Inflammatory macrophage (primary cell): ENCODE data around the gene SAFB.

ENCODE experiments used
- DNase-seq, 2 donors: peaks; one replicate each; pipeline ENCODE4 v3.0.0-alpha.2; 2020 to 2022

Gene SAFB

GRCh38 chr19:5627395-5627904, 4.6 kb downstream of the SAFB start:
- DNase-seq, result peak; percentile 94 to 98

GRCh38 chr19:5628461-5628860, 5.6 kb downstream of the SAFB start:
- DNase-seq, result peak in 1 of 2 donors; percentile 33

GRCh38 chr19:5628919-5629481, 6.1 kb downstream of the SAFB start:
- peak; percentile 58 to 72 for DNase-seq

DNA sequence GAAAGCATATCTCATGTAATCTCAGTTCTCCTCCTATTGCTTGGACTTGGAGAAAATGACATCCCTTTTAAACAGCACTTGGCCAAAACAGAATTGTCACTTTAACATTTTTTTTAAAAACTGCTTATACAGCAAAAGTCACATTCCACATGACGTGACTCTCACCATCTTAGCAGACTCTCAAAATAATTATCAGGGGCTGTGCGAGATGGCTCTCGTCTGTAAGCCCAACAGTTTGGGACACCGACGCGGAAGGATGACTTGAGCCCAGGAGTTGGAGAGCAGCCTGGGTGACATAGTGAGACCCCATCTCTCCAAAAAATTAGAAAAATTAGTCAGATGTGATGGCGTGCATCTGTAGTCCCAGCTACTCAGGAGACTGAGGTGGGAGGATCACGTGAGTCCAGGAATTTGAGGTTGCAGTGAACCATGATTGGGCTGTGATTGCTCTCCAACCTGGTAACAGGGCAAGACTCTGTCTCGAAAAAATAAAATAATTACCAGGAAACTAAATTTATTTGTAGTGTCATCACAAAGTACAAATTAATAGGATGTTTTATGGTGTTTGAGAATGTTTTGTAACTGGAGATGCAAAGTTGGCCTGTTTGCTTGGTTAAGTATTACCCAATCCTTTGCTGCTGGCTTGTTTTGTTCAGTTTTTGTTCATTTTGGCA, 8.8 kb downstream of the SAFB start:
- no peak for DNase-seq

GRCh38 chr19:5632241-5632612, 9.3 kb downstream of the SAFB start:
- no peak for DNase-seq

DNA sequence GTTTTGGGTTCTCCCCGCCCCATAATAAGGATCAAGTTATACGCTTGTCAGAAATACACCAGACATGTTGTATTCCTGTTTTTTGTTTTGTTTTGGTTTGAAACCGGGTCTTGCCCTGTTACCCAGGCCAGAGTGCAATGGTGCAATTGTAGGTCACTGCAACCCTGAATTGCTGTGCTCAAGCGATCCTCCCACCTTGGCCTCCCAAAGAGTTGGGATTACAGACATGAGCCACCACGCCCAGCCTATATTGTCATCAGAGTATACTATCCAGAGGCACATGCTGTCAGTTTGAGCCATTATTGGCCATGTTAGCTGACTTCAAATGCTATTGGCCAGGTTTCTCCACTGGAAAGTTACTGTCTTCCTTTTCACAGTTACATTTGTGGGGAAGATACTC, 9.8 kb downstream of the SAFB start:
- peak; percentile 37 to 44 for DNase-seq

GRCh38 chr19:5635427-5635826, 12.5 kb downstream of the SAFB start:
- peak in 1 of 2 donors; percentile 51 for DNase-seq

GRCh38 chr19:5637971-5638370, 15.1 kb downstream of the SAFB start:
- no peak for DNase-seq

GRCh38 chr19:5641171-5641570, 18.3 kb downstream of the SAFB start:
- no peak for DNase-seq

DNA sequence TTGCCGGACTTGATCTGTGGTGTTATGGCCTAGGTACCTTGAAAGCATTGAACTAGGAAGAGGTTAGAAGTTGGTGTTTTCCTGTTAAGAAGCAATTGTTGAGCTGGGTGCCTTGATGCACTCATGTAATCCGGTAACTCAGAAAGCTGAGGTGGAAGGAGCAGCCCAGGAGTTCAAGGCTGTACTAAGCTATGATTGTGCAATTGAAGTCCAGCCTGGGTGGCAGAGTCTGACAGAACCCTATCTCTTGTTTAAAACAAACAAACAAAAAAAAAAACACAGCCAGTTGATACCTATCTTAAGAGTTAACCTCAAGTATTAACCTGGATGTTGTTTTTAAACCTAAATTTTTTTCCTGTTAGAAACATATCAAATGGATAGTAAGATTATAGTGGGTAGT, 19.3 kb downstream of the SAFB start:
- no peak for DNase-seq

GRCh38 chr19:5643060-5643459, 20.2 kb downstream of the SAFB start:
- DNase-seq, result no peak

- no peak for DNase-seq
These were observed 21.2 kb downstream of the SAFB start for GRCh38 chr19:5644037-5644436.

DNA sequence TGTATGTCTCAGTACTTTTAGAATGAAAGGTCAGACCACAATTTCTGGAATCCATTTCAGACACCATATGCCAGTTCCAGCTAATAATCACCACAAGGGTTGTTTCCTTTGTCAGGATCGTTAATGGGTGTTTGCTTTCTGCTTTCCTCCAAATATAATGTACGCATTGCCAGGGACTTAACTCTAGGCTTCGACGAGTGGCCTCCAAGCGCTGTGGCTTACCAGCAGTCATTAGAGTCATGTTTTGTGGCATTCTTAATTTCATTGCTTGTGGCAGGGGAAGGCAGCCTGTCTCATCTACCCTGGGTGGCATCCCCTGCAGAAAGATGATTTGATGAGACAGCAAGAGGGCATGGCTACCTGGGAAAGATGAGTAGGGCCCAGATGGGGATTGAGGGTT, 22.5 kb downstream of the SAFB start:
- no peak for DNase-seq

- DNase-seq, result no peak
These were observed 23.8 kb downstream of the SAFB start for GRCh38 chr19:5646703-5647102.

- DNase-seq, result no peak
These were observed 25.6 kb downstream of the SAFB start for GRCh38 chr19:5648464-5648863.

GRCh38 chr19:5651361-5651760, 28.5 kb downstream of the SAFB start:
- DNase-seq, result no peak

- no peak for DNase-seq
These were observed 29.4 kb downstream of the SAFB start for GRCh38 chr19:5652261-5652660.

- no peak for DNase-seq
These were observed 32.0 kb downstream of the SAFB start for GRCh38 chr19:5654931-5655330.

DNA sequence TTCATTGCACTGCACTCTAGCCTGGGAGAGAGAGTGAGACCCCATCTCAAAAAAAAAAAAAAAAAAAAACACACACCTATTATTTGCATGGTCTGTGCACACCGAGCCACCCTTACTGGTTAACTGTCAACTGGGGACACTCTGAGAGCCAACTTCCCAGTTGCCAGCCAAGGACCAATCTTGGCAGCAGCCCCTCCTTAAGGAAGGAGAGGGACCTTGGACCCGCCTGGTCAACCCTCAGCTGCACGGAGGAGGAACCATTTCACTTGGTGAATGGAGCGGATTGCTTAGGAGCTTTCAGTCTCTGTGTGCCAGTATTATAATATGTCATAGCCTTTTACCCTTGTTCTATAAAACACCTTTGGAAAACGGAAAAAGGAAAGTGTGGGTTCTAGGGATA, 32.5 kb downstream of the SAFB start:
- no peak for DNase-seq

DNA sequence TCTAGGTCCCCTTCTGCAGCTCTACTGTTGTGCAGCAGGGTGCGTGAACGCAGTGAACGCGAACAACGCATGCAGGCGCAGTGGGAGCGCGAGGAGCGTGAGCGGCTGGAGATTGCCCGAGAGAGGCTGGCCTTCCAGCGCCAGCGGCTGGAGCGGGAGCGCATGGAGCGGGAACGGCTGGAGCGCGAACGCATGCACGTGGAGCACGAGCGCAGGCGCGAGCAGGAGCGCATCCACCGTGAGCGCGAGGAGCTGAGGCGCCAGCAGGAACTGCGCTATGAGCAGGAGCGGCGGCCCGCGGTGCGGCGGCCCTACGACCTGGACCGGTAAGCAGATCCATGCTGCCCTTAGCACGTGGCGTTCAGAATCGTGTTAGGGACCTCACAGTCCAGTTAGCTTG, 38.6 kb downstream of the SAFB start:
- DNase-seq, result no peak

DNA sequence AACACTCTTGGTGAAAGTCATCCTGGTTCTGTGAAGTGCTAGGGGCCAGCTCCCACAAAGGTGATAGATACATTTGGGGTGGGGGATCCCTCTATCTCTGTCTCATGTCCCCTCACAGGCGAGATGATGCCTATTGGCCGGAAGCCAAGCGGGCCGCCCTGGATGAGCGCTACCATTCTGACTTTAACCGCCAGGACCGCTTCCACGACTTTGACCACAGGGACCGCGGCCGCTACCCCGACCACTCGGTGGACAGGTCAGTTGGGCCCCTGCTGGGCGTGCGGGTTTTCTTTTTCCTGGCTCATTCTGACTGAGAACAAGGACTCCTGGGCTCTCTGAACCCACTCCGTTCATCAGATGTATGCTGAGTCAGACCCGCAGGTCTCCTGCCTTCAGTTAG, 41.0 kb downstream of the SAFB start:
- no peak for DNase-seq

DNA sequence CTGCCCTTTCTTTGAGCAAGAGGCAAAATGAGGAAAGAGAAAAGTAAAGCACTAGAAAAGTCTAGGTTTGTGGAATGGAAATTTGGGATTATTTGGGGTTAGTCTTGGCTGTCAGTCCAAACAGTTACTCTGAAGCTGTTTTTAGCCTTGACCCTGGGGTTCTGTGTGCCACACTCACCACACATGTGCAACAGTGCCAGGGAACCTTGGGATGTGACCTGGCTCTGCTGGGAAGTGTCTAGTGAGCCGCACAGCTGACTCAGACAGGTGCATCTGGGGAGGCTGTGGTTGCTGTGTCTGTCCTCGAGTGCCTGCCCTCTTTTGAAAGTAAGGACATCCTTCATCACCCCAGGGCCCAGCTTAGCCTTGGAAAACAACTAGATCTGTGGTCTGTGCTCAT, 41.6 kb downstream of the SAFB start:
- no peak for DNase-seq

DNA sequence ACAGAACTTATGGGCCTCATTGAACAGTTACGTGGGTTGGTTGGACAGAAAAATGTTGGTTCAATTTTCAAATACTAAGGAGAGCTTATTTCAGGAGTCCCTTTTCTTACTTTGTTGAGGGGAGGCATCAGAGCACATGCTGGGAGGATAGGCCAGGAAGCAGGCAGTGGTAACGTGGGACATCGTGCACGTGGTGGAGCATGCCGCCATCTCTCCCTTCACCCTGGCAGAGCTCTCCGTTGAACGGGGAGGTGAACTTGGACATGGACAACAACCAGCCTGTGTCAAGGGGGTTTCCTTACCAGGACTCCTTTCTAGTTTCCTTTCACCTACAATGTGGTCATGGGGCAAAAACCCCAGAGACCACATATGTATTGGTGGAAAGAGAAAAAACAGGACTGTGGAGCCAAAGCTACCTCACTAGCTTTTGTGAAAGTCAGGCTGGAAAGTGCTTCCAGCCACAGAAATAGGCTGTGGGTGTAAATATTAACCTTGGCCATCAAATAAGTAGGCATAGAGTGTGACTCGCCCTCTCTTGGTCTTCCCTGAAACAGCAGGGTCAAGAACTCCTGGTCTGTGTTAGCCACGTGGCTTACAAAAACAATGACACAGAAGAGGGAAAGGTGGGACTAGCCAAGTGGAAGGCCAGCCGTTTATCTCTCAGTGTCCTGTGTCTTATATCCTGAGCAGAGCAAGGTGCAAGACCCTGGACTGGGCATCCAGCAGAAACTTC, 43.1 kb downstream of the SAFB start:
- no peak for DNase-seq
